ENCODE measurements around the gene NCR2. TPM values are rescaled to one million over a fixed set of nuclear protein-coding genes. Genes with fewer than 3 reads are reported as not detected.

NCR2 gene
- not detected in 2 replicates for total RNA-seq

GRCh38 chr6:41335296-41335695, at the start of gene NCR2:
Gene NCR2, plus strand, starts transcription at chr6:41335608. Its CDS starts 269 bp downstream, at chr6:41335877.

GRCh38 chr6:41286544-41287346, 48.7 kb upstream of the NCR2 start, which contains the start of gene TREM1:
Gene TREM1, minus strand, starts transcription at chr6:41286682. Its CDS starts 27 bp downstream, at chr6:41286655.

Other genes starting within 250 kb of the NCR2 start
- not detected in 2 replicates for gene TREML1, start 181.3 kb upstream of the NCR2 start, total RNA-seq
- not detected in 2 replicates for gene TREM2, start 172.5 kb upstream of the NCR2 start, total RNA-seq
- not detected in 2 replicates for gene TREML2, start 134.5 kb upstream of the NCR2 start, total RNA-seq
- not detected in 2 replicates for gene TREML4, start 107.3 kb upstream of the NCR2 start, total RNA-seq
- 0.36 and 8.6 TPM in 2 replicates for gene TREM1, start 48.9 kb upstream of the NCR2 start, total RNA-seq
- gene FOXP4, start 210.8 kb downstream of the NCR2 start, total RNA-seq, result 2.1 and 4.7 TPM in 2 replicates

Measured in cardiac atrium fibroblast (primary cell).